ENCODE data around the gene FAF1. TPM values are rescaled to one million over a fixed set of nuclear protein-coding genes. Genes with fewer than 3 reads are reported as not detected.

FAF1 gene
- total and polyA plus RNA-seq, 2 donors (not counting 3 experiments of a cell fraction or from before 2014, with no cell fraction given) = 9.0 to 57.6 TPM

DNA sequence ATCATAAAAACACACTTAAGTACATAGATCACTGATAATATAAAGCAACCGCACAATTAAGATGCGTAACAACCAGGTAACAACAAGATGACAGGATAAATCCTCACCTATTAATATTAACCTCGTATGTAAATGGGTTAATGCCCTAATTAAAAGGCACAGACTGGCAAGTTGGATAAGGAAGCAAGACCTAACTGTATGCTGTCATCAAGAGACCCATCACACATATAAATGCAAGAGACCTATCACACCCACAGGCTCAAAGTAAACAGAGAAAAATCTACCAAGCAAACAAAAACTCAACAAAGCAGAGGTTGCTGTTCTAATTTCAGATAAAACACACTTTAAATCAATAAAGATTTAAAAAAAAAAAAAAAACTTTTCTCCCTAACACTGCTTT is 151.8 kb downstream of the FAF1 start:
- no peaks in the 10 kb centered on the region for H3K36me3 ChIP-seq (ENCODE audit: control insufficient read depth in 2 of 2, extremely low read depth in 1 of 2, insufficient read depth in 2 of 2, low read length in 2 of 2)
- H3K27ac ChIP-seq (ENCODE audit: insufficient read depth, low read depth, low read length) = no peak overlapping the region
- no TSS peak for BruUV-seq (replicated peaks)
- no peaks in the 10 kb centered on the region for H3K9me1 ChIP-seq (replicated peaks; ENCODE audit: control insufficient read depth, extremely low read depth, insufficient read depth, low read length)
- TF ChIP-seq POLR2A (IDR thresholded peaks at IDR 0.05; ENCODE audit: low read depth, low read length) (no peak), FOS (IDR thresholded peaks at IDR 0.05; ENCODE audit: borderline replicate concordance, insufficient read depth, low read length) (no peak), GATA2 (IDR thresholded peaks at IDR 0.05; ENCODE audit: insufficient read depth, insufficient read length, low read depth, low read length) (no peak), POLR2AphosphoS5 (IDR thresholded peaks at IDR 0.05; ENCODE audit: insufficient read depth, low read depth, low read length) (no peak), MAX (IDR thresholded peaks at IDR 0.05; ENCODE audit: insufficient read depth, insufficient read length) (no peak), EZH2 (IDR thresholded peaks at IDR 0.05; ENCODE audit: borderline replicate concordance, low read depth, low read length, severe bottlenecking) (no peak), JUN (IDR thresholded peaks at IDR 0.05; ENCODE audit: borderline replicate concordance, insufficient read depth, insufficient read length, low read depth) (no peak), MYC (IDR thresholded peaks at IDR 0.05; ENCODE audit: low read depth, low read length) (no peak)
- TF ChIP-seq, protein P1, sequence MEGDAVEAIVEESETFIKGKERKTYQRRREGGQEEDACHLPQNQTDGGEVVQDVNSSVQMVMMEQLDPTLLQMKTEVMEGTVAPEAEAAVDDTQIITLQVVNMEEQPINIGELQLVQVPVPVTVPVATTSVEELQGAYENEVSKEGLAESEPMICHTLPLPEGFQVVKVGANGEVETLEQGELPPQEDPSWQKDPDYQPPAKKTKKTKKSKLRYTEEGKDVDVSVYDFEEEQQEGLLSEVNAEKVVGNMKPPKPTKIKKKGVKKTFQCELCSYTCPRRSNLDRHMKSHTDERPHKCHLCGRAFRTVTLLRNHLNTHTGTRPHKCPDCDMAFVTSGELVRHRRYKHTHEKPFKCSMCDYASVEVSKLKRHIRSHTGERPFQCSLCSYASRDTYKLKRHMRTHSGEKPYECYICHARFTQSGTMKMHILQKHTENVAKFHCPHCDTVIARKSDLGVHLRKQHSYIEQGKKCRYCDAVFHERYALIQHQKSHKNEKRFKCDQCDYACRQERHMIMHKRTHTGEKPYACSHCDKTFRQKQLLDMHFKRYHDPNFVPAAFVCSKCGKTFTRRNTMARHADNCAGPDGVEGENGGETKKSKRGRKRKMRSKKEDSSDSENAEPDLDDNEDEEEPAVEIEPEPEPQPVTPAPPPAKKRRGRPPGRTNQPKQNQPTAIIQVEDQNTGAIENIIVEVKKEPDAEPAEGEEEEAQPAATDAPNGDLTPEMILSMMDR (IDR thresholded peaks at IDR 0.05; ENCODE audit: extremely low read depth in 1 of 2, insufficient read depth in 1 of 2, low read depth in 1 of 2, low read length in 2 of 2) = no peak
- peaks cover 4% of the 10 kb centered on the region for H4K20me1 ChIP-seq (replicated peaks; ENCODE audit: control insufficient read depth, extremely low read depth, insufficient read depth, low read length)
- CTCF ChIA-PET = no interaction called here
- peaks cover 63% of the 10 kb centered on the region for H3K79me2 ChIP-seq (ENCODE audit: control insufficient read depth, insufficient read depth, low read length)
- dilution Hi-C loops (cut with MboI; ENCODE audit: extremely low pct_ligation_motif_present, low sequenced_read_pairs) (no loop called here), intact Hi-C loops (cut with micrococcal nuclease) (no loop called here)
- no peaks in the 10 kb centered on the region for H3K27me3 ChIP-seq (ENCODE audit: control insufficient read depth in 2 of 2, insufficient read depth in 2 of 2, low read length in 2 of 2)
- H3K9ac ChIP-seq (replicated peaks; ENCODE audit: extremely low read depth, insufficient read depth, low read length) = no peak overlapping the region
- FAIRE-seq (no peak), DNase-seq (ENCODE audit: low read depth, low spot score) (no peak)
- H3K4me2 ChIP-seq (ENCODE audit: insufficient read depth, low read length) = no peak overlapping the region
- H2AFZ ChIP-seq (ENCODE audit: low read depth, low read length) = no peak overlapping the region
- no peaks in the 10 kb centered on the region for H3K4me1 ChIP-seq (ENCODE audit: control insufficient read depth, extremely low read depth, insufficient read depth, low read length)
- no peaks in the 10 kb centered on the region for H3K9me3 ChIP-seq (replicated peaks; ENCODE audit: control insufficient read depth, insufficient read depth, low read length)
- H3K4me3 ChIP-seq (replicated peaks in 1 of 3; ENCODE audit: insufficient read depth in 1 of 3, low read depth in 1 of 3, low read length in 3 of 3) = no peak overlapping the region
- POLR2A ChIA-PET = no interaction called here
